CD4-positive, alpha-beta T cell (primary cell): ENCODE results near the gene PPM1H. TPM values are rescaled to one million over a fixed set of nuclear protein-coding genes. Genes with fewer than 3 reads are reported as not detected.

ENCODE experiments used
- ATAC-seq: fragments of 200-7000 bp; cut with Tn5 transposase; one replicate; pipeline ENCODE4 v1.10.0; 2022; ENCODE audit warnings: mild to moderate bottlenecking; ENCODE audit not compliant: poor library complexity
- CTCF ChIA-PET: fragments of 350-600 bp; sonication (Branson Sonifier 250); formaldehyde crosslinking; loops from one replicate; lab custom pipeline; 2021; ENCODE audit warnings: antibody characterized with exemption, inconsistent platforms; lab: Charles Lee
- POLR2A ChIA-PET: fragments of 350-600 bp; sonication (Branson Sonifier 250); formaldehyde crosslinking; loops from one replicate; lab custom pipeline; 2021; ENCODE audit warnings: antibody characterized with exemption, inconsistent platforms; lab: Charles Lee
- DNase-seq, 14 experiments: peaks; one replicate each; pipeline ENCODE4 v3.0.0-alpha.2; 2013 to 2020; ENCODE audit warnings: mixed read lengths in 2 of 14
- H3K27ac ChIP-seq, 2 donors: one replicate each; pipeline versions ENCODE4 v1.5.1 to v1.7.0; 2013; ENCODE audit warnings: low read length in 2 of 2, low read depth in 1 of 2, mild to moderate bottlenecking in 1 of 2
- H3K27me3 ChIP-seq, 2 experiments: 1 replicate in 1 of 2; 2 replicates in 1 of 2; pipeline versions ENCODE4 v1.6.1 to v1.7.0; 2013; ENCODE audit warnings: low read length in 2 of 2, control low read depth in 1 of 2, mild to moderate bottlenecking in 1 of 2, moderate library complexity in 1 of 2; ENCODE audit not compliant: insufficient read depth in 2 of 2, control insufficient read depth in 1 of 2
- H3K36me3 ChIP-seq: one replicate; pipeline ENCODE4 v1.6.1; 2013; ENCODE audit warnings: low read length, control low read depth; ENCODE audit not compliant: insufficient read depth
- H3K4me1 ChIP-seq: one replicate; pipeline ENCODE4 v1.6.1; 2013; ENCODE audit warnings: low read length, control low read depth; ENCODE audit not compliant: insufficient read depth
- H3K4me3 ChIP-seq: one replicate; pipeline ENCODE4 v1.5.1; 2013; ENCODE audit warnings: mild to moderate bottlenecking, low read length, moderate library complexity
- H3K9me3 ChIP-seq, 2 experiments: 1 replicate in 1 of 2; 2 replicates in 1 of 2; pipeline versions ENCODE4 v1.6.1 to v1.7.0; 2013; ENCODE audit warnings: low read length in 2 of 2, mild to moderate bottlenecking in 2 of 2, control low read depth in 1 of 2, moderate library complexity in 1 of 2; ENCODE audit not compliant: control insufficient read depth in 1 of 2, insufficient read depth in 1 of 2
- H3K27ac Mint-ChIP-seq: one replicate; pipeline ENCODE4 v1.8.0; 2020; ENCODE audit warnings: mixed read lengths
- H3K27me3 Mint-ChIP-seq: one replicate; pipeline ENCODE4 v1.8.0; 2021; ENCODE audit warnings: mixed read lengths
- H3K36me3 Mint-ChIP-seq: one replicate; pipeline ENCODE4 v1.8.0; 2021; ENCODE audit warnings: low read depth, mixed read lengths
- H3K4me1 Mint-ChIP-seq: one replicate; pipeline ENCODE4 v1.8.0; 2021; ENCODE audit warnings: low read depth, mixed read lengths
- H3K4me3 Mint-ChIP-seq: one replicate; pipeline ENCODE4 v1.8.0; 2020; ENCODE audit warnings: mild to moderate bottlenecking, mixed read lengths
- H3K9me3 Mint-ChIP-seq: one replicate; pipeline ENCODE4 v1.8.0; 2020; ENCODE audit warnings: mixed read lengths
- intact Hi-C, 2 experiments: fragments of 100-400 bp; cut with DNase I in 1 of 2; cut with micrococcal nuclease in 1 of 2; formaldehyde crosslinking; loops; one replicate each; pipeline versions ENCODE4 v1.15.1 to v1.9.0; 2023 to 2025; cut with DNase I, micrococcal nuclease
- total RNA-seq, 174 experiments: library from RNA in 2 of 174; stranded (reverse) in 2 of 174; gene quantifications; one replicate each; pipeline ENCODE4 v1.2.3 and lab custom pipeline; 2021 to 2026
- TF ChIP-seq, protein P1 (sequence below): fragments of 200-600 bp; IDR thresholded peaks from one replicate; pipeline ENCODE4 v1.8.0; 2022; ENCODE audit warnings: antibody characterized with exemption, mild to moderate bottlenecking

Gene PPM1H
- total RNA-seq, 2 experiments from 2014 or later = not detected

DNA sequence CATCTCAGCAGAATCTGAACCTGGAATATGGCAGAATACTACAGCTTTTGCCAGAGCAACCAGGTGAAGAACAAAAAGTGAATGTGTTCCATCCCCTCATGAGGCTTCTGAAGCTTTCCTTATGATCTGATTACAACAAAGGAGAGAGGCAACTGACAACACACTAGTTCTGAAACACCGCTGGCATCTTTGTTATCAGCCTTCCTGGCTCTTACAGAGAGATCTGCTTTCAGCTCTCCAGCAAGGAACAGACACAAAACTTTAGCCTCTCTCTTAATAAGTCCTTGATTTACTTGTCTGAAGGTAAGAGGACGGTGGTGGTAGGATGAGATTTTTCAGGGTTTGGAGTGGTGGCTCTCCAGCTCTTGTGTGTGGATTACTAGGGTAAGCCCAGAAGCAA is 227.0 kb downstream of the PPM1H start:
- Mint-ChIP-seq H3K4me1 (no peaks in the 10 kb centered on the region), H3K4me3 (no peak overlapping the region), H3K27me3 (no peaks in the 10 kb centered on the region), H3K36me3 (no peaks in the 10 kb centered on the region), H3K27ac (no peak overlapping the region), H3K9me3 (no peaks in the 10 kb centered on the region)
- Histone ChIP-seq H3K27ac (no peak overlapping the region), H3K36me3 (no peaks in the 10 kb centered on the region), H3K4me3 (no peak overlapping the region), H3K27me3 (peaks cover 0 to 3% of the 10 kb centered on the region in 2 experiments), H3K4me1 (no peaks in the 10 kb centered on the region), H3K9me3 (no peaks in the 10 kb centered on the region)
- no peak for DNase-seq
- intact Hi-C loops = no loop called here
- ATAC-seq = no peak
- CTCF ChIA-PET = no interaction called here
- TF ChIP-seq, protein P1, sequence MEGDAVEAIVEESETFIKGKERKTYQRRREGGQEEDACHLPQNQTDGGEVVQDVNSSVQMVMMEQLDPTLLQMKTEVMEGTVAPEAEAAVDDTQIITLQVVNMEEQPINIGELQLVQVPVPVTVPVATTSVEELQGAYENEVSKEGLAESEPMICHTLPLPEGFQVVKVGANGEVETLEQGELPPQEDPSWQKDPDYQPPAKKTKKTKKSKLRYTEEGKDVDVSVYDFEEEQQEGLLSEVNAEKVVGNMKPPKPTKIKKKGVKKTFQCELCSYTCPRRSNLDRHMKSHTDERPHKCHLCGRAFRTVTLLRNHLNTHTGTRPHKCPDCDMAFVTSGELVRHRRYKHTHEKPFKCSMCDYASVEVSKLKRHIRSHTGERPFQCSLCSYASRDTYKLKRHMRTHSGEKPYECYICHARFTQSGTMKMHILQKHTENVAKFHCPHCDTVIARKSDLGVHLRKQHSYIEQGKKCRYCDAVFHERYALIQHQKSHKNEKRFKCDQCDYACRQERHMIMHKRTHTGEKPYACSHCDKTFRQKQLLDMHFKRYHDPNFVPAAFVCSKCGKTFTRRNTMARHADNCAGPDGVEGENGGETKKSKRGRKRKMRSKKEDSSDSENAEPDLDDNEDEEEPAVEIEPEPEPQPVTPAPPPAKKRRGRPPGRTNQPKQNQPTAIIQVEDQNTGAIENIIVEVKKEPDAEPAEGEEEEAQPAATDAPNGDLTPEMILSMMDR = no peak
- POLR2A ChIA-PET = no interaction called here

DNA sequence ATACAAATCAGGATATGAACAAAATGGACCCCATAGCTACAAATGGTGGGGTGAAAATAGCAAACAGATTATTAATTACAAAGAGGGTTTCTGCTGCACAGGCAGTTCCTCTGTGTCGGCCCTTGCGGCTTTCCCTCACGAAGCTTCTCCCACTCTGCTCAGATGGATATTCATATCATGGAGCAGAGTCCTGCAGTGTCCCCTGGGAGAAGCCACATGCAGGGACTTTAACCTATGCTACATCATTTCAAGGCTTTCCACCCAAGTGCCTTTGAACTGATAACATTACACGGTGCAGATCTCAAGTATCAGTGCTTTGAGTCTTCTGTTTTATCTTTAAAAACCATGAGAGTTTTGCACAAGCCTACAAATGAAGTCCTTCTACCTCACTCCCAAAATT is 229.1 kb downstream of the PPM1H start:
- Mint-ChIP-seq H3K4me1 (no peaks in the 10 kb centered on the region), H3K4me3 (no peak overlapping the region), H3K27me3 (no peaks in the 10 kb centered on the region), H3K27ac (no peak overlapping the region), H3K36me3 (no peaks in the 10 kb centered on the region), H3K9me3 (no peaks in the 10 kb centered on the region)
- no peaks in the 10 kb centered on the region for H3K9me3 ChIP-seq
- H3K36me3 ChIP-seq = no peaks in the 10 kb centered on the region
- POLR2A ChIA-PET = no interaction called here
- TF ChIP-seq, protein P1 = no peak
- peaks cover 0 to 4% of the 10 kb centered on the region in 2 experiments for H3K27me3 ChIP-seq
- CTCF ChIA-PET = no interaction called here
- no peak overlapping the region for H3K27ac ChIP-seq
- ATAC-seq (no peak), DNase-seq (no peak)
- no peaks in the 10 kb centered on the region for H3K4me1 ChIP-seq
- no peak overlapping the region for H3K4me3 ChIP-seq
- intact Hi-C loops = no loop called here

DNA sequence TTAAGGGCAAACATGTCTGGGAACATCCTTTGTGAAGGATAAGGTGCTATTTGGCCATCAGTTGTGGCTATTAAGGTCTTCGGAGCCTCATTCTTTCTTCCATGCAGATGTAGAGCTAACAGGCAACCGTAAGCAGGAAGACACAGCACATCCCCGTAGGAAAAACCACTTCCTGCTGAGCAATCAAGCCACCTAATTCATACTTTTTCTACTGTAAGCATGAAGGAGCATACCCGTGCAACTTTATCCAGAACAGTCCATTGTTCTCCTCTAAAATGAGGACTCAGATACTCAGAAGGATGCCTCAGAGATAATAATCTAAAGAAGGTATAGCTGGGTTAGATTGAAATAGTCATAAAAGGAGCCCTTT is 232.0 kb downstream of the PPM1H start:
- TF ChIP-seq, protein P1 = no peak
- intact Hi-C loops = no loop called here
- H3K4me3 Mint-ChIP-seq = no peak overlapping the region

More for the DNA sequence above, 232.0 kb downstream of the PPM1H start:
- H3K9me3 Mint-ChIP-seq = no peaks in the 10 kb centered on the region
- H3K4me1 Mint-ChIP-seq = no peaks in the 10 kb centered on the region
- no peaks in the 10 kb centered on the region for H3K27me3 Mint-ChIP-seq
- no peak overlapping the region for H3K27ac Mint-ChIP-seq
- DNase-seq (no peak), ATAC-seq (no peak)
- CTCF ChIA-PET = interaction anchor here (1.2 kb wide), 1 partner anchor 25 kb away, joined by 3 read pairs; no protein-coding TSS in a partner anchor
- Histone ChIP-seq H3K36me3 (no peaks in the 10 kb centered on the region), H3K4me3 (no peak overlapping the region), H3K27ac (no peak overlapping the region), H3K9me3 (no peaks in the 10 kb centered on the region), H3K27me3 (peaks cover 0 to 4% of the 10 kb centered on the region in 2 experiments), H3K4me1 (no peaks in the 10 kb centered on the region)
- H3K36me3 Mint-ChIP-seq = no peaks in the 10 kb centered on the region
- POLR2A ChIA-PET = no interaction called here
